GM19023 (cell line): ENCODE data around the gene LRBA.

ENCODE experiments used
- ATAC-seq: cut with Tn5 transposase; IDR thresholded peaks from one replicate; pipeline ENCODE4 v1.9.1; 2021; ENCODE audit warnings: mild to moderate bottlenecking, moderate library complexity; ENCODE audit not compliant: unreplicated experiment

Gene LRBA

GRCh38 chr4:150354214-150354796 lies 660.8 kb downstream of the LRBA start:
- ATAC-seq: no peak

- no peak for ATAC-seq
Observed at GRCh38 chr4:150348079-150348478, 667.0 kb downstream of the LRBA start.

- no peak for ATAC-seq
Observed at GRCh38 chr4:150345207-150345744, 669.8 kb downstream of the LRBA start.

- ATAC-seq: no peak
Observed at GRCh38 chr4:150343796-150344195, 671.3 kb downstream of the LRBA start.

- ATAC-seq: no peak
Observed at GRCh38 chr4:150342945-150343344, 672.1 kb downstream of the LRBA start.

GRCh38 chr4:150337734-150338133 lies 677.4 kb downstream of the LRBA start:
- no peak for ATAC-seq

GRCh38 chr4:150336676-150337412 lies 678.2 kb downstream of the LRBA start:
- no peak for ATAC-seq

- ATAC-seq: no peak
Observed at GRCh38 chr4:150332961-150333360, 682.1 kb downstream of the LRBA start.

GRCh38 chr4:150332086-150332485 lies 683.0 kb downstream of the LRBA start:
- no peak for ATAC-seq

- ATAC-seq: no peak
Observed at GRCh38 chr4:150329373-150329772, 685.7 kb downstream of the LRBA start.

- no peak for ATAC-seq
Observed at GRCh38 chr4:150328496-150328895, 686.6 kb downstream of the LRBA start.

- ATAC-seq: no peak
Observed at GRCh38 chr4:150327262-150327780, 687.8 kb downstream of the LRBA start.

GRCh38 chr4:150325872-150326271 lies 689.2 kb downstream of the LRBA start:
- no peak for ATAC-seq

- ATAC-seq: no peak
Observed at GRCh38 chr4:150323406-150324325, 691.4 kb downstream of the LRBA start.

GRCh38 chr4:150322646-150323045 lies 692.4 kb downstream of the LRBA start:
- no peak for ATAC-seq

- no peak for ATAC-seq
Observed at GRCh38 chr4:150321113-150321512, 694.0 kb downstream of the LRBA start.

GRCh38 chr4:150318971-150319370 lies 696.1 kb downstream of the LRBA start:
- ATAC-seq: no peak

GRCh38 chr4:150318527-150318926 lies 696.6 kb downstream of the LRBA start:
- ATAC-seq: no peak

GRCh38 chr4:150316332-150317205 lies 698.5 kb downstream of the LRBA start:
- no peak for ATAC-seq

GRCh38 chr4:150315691-150316090 lies 699.4 kb downstream of the LRBA start:
- no peak for ATAC-seq
